Erythroblast (primary cell): ENCODE results near the gene NTM.

ENCODE experiments used
- GATA1 ChIP-seq: IDR thresholded peaks from 2 replicates; pipeline ENCODE4 v1.6.1; 2011; ENCODE audit warnings: low read depth, mild to moderate bottlenecking, control low read depth, low read length, moderate library complexity
- POLR2A ChIP-seq: IDR thresholded peaks from 2 replicates; pipeline ENCODE4 v1.6.1; 2011; ENCODE audit warnings: mild to moderate bottlenecking, low read length

DNA sequence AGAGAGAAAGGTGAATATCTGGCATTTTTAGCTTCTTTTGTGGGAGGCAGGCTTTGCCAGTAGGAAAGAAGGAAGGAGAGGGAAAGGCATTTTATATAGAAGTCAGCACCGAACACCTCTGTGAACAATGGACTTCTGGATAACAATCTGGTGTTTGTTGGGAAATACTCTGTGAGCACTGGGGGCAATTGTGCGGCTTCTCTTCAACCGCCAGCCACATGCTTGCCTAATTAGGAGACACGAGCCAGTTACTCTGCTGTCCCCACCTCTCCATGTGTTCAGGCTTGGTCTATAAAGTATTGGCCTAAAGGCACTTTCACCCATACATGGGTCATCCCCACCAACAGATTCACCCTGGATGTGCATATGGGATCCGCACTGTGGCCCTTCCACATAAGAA lies 523.6 kb downstream of the NTM start:
- TF ChIP-seq POLR2A (no peak), GATA1 (no peak)
